GM04503 (cell line): ENCODE data around the gene FZR1.

Source experiments
- DNase-seq: peaks from one replicate; pipeline ENCODE4 v3.0.0-alpha.2; 2012; ENCODE audit warnings: low read depth

Gene FZR1

DNA sequence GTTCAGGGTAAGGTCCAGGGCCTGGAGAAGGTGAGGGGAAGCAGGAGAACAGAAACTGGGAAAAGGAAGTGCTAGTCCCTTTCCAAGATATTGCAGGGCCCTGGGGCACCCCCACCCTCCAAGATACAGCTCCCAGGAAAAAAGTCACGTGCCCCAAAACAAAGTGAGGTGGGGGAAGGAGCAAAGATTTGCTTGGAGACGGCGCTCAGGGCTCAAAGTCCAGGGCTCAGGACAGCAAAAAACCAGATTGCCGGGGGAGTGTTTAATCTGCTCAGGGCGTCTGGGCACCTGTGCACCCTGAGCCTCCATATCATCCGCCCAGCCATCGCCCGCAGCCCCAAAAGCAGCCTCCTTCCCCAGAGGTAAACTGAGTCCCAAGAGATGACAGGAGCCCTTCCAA lies 32.1 kb upstream of the FZR1 start:
- no peak for DNase-seq

DNA sequence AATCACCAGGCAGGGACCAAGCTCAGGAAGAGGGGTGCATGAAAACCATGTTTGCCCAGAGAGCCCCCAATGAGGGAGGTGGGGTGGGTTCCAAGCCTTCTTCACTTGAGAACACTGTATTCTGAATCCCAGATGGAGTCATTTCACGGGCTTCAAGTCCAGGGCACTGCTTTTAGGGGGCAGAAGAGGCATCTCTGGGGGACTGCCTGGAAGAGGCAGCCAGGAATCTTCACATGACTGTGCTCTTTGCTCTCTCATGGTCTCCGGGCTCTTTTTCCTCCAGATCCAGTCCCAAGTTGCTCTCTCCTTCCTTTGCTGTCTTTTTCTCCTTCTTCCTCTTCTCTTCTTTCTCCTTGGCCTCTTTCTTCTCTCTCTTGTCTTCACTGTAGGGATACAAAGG lies 31.5 kb upstream of the FZR1 start:
- DNase-seq, result no peak

DNA sequence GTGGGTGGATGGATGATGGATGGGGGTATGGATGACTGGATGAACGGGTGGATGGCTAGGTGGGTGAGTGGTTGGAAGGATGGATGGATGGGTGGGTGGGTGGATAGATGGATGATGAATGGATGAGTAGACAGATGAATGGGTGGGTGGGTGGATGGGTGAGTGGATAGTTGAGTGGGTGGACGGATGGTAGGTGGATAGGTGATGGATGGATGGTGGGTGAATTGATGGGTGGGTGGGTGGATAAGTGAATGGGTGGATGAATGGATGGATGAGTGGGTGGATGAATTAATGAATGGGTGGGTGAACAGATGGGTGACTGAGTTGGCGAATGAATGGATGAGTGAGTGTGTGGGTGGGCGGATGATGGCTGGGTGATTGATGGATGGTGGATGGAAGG lies 30.7 kb upstream of the FZR1 start:
- DNase-seq, result no peak

DNA sequence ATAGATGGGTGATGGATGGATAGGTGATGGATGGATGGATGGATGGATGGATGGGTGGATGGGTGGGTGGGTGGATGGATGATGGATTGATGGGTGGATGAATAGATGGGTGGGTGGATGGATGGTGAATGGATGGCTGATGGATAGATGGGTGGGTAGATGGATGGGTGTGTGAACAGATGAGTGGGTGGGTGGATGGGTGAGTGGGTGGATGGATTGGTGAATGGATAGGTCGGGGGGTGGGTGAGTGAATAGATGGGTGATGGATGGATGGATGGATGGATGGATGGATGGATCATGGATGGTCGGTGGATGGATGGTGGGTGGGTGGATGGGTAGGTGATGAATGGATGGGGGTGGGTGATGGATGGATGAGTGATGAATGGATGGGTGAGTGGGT lies 29.3 kb upstream of the FZR1 start:
- DNase-seq, result no peak

DNA sequence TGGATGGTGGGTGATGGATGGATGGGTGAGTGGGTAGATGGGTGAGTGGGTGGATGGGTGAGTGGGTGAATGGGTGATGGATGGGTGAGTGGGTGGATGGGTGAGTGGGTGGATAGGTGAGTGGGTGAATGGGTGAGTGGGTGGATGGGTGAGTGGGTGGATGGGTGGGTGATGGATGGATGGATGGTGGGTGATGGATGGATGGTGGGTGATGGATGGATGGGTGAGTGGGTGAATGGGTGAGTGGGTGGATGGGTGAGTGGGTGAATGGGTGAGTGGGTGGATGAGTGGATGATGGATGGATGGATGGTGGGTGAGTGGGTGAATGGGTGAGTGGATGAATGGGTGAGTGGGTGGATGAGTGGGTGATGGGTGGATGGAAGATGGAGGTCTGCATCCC lies 28.6 kb upstream of the FZR1 start:
- DNase-seq, result no peak

DNA sequence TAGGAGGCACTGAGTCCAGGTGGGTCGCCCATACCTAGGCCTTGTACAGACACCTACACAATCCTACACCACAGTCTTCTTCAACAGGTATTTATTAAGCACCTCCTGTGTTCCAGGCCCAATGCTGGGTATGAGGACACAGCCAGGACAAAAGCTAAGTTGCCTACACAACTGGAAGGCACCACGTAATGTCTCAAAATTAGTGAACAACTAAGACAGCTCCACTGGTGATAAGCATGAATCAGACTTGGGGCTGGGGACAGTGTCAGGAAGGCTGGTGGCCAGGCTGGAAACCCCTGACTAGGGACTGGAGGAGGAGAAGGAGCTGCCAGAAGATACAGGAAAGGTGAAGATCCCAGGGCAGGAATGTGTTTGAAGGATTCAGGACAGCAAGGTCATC lies 28.2 kb upstream of the FZR1 start:
- no peak for DNase-seq

DNA sequence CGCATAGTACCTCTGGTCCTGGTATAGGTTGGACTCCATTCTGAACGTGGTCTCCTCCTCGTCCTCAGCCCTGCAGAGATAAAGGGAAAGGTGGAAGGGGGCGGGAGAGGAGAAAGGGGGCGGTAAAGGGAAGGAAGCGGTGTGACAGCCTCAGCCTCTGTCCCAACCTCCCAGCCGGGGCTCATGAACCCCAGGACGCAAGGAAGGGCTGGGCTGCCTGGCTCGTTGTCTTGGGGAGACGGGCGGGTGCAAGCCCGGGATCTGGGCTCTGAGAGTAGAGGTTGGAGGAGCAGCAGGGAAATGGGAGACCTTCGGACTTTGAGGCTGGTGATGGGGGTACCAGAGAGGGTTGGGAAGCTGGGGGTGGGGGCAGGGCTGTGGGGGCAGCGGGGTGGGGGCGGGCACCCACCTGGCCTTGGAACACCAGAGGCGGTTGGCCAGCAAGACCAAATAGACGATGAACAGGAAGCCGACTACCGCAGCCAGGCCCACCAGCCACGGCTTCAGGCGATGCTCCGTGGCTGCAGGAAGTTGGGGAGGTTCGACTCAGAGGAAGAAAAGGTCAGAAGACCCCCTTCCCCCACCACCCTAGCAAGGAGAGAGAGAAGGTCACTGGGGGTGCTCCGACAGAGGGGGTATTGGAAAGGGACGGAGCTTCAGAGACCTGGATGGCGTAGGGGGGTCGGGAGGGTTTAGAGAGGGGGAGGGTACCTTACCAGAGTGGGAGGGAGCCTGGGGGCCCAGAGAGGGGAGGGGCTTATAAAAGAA lies 27.5 kb upstream of the FZR1 start:
- no peak for DNase-seq

DNA sequence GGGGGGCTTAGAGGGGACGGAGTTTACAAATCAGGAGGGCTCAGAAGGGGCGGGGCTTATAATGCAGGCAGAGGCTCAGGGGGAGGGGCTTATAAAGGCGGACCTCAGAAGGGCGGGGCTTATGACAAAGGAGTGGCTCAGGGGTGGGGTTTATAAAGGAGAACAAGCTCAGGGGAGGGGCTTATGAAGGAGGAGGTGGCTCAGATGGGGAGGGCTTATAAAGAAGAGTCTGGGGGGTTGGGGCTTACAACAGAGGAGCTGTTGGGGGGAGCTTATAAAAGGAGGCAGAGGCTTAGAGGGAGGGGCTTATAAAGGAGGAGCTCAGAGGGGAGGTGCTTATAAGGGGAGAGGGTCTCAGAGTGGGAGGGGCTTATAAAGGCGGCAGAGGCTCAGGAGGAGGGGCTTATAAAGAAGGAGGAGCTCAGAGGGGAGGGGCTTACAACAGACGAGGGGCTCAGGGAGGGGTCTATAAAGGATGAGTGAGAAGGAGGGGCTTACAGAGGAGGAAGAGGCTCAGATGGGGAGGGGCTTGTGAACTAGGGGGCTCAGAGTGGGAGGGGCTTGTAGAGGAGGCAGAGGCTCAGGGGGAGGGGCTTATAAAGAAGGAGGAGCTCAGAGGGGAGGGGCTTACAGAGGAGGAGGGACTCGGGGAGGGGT lies 26.8 kb upstream of the FZR1 start:
- no peak for DNase-seq

DNA sequence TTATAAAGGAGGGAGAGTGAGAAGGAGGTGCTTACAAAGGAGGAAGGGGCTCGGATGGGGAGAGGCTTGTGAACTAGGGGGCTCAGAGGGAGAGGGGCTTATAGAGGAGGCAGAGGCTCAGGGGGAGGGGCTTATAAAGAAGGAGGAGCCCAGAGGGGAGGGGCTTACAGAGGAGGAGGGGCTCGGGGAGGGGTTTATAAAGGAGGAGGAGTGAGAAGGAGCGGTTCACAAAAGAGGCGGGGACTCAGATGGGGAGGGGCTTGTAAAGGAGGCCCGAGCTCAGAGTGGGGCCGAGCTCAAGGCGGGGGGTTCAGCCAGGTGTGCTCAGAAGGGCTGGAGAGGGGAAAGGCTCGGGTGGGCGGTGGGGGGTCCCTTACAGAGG lies 26.3 kb upstream of the FZR1 start:
- DNase-seq, result no peak

DNA sequence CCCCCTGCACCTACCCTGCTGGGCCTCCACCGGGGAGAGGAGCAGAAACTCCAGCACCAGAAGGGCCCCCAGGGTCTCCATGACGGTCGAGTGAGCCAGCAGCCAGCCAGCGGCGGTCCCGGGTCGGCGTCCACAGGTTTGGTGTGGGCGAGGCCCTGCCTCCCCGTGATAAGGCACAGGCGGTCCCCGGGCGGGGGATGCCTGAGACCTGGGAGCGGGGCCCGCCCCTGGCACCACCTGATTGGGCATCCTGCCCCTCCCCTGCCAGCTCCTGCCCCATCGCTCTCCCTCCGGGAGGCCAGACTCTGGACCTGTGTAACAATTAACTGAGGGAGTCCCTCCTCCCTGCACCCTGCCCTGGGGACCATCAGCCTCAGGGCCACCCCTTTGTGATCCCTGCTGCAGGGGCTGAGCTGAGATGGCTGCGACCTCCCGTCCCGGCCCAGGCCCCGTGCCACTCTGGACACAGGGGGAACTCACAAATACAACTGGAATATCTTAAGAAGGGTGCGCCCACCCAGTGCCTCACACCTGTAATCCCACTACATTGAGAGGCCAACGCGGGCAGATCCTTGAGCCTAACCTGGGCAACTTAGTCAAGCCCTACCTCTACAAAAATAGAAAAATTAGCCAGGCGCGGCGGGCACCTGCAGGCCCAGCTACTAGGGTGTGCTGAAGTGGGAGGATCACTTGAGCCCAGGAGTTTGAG lies 25.6 kb upstream of the FZR1 start, which contains the start of gene SMIM24:
SMIM24 (minus strand) TSS at position 143 of the 709 bp plus-strand sequence; CDS start at position 81, 62 bp downstream.
- DNase-seq, result no peak

DNA sequence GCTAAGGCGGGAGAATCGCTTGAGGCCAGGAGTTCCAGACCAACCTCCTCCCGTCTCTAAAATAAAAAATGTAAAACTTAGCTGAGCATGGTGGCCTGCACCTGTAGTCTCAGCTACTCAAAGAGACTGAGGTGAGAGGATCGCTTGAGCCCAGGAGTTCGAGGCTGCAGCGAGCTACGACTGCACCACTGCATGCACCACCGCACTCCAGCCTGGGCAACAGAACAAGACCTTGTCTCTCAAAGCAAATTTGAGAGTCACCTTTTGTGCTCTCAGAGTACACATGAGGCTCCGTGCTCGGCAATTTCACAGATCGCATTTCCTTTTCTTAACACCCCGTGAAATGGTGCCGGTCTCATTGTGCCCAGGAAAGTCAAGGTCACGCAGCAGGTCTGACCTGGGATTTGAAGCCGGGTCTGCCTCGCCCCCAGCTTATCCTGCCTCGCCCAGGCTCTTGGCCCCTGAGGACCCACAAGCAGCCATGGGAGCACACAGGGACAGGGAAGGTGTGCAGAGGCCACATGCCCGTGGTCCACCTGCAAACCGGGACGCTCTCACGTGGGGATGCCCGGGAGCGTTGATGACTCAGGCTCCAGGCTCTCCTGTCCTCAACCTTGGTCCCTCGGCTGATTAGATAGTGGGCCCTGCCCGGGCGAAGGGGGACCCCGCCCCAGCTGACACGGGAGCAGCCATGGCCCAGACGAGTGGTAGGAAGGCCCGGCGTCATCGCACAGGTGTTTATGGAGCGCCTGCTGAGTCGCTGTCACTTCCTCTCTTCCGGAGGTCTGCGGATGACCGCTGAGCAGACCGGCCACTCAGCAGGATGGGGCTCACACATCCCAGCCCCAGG lies 24.6 kb upstream of the FZR1 start:
- no peak for DNase-seq

DNA sequence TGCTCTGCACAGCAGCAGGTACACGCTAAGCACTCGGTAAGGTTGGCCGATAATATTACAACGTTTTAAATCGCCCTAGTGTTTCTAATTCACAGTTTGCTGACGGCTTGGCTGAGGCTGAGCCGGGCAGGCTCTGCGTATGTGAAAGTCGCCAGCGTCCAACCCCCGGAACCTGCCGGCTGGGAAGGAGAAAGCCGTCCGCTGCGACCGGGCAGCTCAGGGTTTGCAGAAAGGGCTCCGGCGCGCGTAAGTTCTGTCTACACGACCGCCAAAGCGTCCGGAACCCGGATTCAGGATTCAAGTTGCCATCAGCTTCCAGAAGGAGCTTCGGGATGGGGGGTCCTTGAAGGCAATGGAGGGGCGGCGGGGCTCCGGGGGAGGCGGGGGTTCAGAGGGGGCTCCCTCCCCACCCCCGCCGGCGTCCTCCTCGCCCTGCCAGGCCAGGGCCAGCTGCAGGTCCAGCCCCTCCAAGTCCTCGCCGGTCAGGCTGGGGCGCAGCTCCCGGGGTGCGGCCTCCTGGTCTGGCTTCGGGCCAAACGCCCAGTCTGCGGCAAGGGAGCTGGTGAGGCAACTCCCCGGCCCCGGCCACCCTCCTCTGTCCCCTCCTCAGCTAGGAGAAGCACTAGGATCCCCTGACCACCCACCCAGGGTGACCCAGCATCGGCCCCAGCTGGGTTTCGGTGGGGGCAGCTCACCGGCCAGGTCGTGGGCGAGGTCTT lies 23.4 kb upstream of the FZR1 start:
- no peak for DNase-seq

DNA sequence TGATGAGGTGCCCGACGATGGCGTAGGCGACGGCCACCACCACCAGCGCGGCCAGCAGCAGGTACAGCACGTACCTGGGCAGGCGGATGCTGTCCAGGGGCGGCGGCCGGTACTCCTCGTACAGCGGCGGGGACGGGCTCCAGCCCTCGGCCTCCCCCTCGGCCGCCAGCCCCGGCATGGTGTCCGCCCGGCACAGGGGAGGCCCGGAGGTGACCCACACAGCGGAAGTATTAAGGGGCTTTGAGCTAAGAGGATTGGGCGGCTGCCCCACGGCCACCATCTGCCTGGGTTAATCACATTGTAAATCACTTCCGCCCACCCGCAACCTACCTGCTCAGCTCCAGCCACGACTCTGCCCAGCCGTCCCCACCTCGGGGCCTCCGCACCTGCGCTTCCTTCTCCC lies 22.9 kb upstream of the FZR1 start, which contains the start of gene SMIM44:
SMIM44 (minus strand) TSS at position 216 of the 403 bp plus-strand sequence; CDS start at position 178, 38 bp downstream.
- no peak for DNase-seq

DNA sequence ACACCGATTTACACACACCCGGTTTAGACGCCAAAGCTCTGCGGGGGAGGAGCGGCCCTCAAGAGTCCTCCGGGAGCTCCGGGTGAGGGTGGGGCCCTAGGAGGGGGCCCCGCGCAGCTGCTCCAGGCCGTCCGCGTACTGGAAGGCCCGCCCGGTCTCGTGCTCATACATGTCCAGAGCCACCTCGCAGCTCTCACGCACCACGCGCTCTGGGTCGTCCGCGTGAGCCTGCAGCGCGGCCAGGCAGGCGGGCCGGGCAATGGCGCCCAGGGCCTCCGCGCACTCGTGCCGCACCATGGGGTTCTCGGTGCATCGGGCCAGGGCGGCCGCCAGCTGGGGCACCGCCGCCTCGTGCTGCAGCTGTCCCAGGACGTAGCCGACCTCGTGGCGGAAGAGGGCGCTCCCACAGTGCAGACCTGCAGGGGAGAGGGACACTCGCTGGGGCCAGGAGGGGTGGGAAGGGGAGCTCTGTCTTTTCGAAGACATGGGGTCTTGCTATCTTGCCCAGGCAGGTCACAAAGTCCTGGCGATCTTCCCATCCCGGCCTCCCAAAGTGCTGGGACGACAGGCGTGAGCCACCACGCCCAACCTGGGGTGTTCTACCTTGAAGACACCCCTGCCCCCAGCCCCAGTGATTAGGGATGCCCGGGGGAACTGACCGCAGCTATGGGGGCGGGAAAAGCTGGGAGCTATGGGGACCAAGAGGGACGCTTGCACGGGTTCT lies 14.6 kb upstream of the FZR1 start:
- DNase-seq, result no peak

DNA sequence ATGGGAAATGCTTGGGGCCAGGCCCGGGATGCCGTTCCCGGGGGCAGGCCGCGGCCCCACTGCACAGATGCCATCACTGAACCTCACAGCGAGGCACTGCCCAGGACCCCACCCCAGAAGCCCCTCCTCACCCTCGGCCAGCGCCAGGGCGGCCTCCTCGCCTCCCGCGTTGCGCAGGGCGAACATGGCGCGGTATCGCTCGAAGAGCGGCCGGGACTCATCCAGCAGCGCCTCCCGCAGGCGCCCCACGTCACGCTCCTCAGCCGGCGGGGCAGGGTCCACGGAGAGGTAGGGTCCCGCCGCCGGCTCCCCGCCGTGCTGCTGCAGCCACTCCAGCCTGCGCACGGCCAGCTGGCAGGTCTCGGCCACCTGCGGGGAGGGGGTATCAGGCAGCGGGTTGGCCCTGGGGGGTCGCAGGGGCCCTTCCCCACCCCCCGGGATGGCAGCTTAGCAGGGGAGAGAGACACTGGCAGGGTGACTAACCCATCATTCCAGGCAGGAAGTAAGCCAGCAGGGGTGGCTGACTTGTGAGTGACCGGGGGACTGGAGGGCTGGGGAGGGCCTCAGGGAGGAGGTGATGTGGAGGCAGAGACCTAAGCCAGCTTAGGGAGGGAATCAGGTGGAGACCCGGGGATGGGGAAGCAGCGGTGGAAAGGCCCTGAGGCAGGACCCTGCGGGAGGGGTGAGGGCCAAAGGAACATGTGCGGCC lies 13.8 kb upstream of the FZR1 start:
- no peak for DNase-seq

DNA sequence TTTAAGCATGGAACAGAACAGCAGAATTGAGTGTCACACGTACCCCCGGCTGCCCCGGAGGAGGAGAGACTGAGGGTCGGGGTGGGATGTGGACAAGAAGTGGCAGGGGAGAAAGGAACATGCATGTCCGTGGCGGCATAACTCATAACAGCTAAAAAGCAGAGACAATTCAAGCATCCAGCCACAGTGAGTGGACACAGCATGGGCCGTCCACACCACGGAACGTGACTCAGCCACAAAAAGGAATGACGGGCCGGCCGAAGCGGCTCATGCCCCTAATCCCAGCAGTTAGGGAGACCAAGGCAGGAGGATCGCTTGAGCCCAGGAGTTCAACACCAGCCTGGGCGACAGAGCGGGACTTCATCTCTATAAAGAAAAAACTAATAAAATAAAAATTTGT lies 13.2 kb upstream of the FZR1 start:
- no peak for DNase-seq

DNA sequence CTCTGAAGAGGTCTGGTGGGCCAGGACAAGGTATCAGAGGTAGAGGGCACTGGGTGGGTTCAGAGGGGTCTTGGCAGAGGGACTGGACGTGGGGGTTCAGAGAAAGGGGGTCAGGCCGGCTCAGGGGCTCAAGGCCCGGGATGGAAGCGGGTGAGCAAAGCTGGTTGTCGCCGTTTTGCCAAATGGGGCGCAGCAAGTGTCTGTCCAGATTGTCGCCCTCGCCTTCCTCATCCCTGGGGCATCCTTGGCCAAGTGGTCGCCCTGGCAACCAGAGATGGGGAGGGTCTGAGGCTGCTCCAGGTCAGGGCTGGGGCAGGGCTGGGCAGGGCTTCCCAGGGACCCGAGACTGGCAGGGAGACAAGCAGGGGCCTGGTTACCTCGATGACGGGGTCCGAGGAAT lies 12.5 kb upstream of the FZR1 start:
- DNase-seq, result no peak

DNA sequence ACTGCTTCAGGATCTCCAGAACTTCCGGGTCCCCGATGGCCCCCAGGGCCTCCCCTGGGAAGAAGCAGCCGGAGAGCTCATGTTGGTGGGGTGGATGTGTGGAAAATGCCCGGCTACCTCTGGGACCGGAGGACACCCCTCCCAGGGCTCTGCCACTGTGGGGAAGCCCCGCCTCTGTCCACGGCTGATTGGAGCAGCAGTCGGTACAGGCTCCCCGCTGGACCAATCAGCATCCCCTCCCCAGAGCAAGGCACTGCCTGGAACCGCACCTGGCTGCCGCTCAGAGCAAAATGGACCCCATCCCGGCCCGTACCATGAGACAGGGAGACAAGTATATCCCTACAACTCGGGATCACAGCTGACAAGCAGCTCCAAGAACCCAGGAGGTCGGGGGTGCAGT lies 12.1 kb upstream of the FZR1 start:
- DNase-seq, result no peak

DNA sequence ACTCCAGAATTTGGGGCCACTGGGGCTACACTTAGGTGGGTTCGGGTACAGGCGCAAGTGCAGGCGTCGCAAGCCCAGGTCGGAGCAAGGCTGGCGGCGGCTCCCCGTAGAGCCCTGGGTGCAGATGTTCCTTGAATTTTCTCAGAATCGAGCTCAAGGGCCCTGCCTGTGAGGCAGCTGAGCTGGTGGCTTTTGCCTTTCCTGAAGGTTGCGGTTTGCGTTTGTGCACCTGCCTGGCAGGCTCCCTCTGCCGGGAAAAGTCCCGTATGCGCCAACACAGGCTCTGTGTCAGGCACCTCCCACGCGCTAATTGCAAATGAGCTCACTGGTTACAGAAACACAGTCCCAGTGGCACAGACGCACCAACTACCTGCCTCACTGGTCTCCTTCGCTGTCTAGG lies 11.6 kb upstream of the FZR1 start:
- no peak for DNase-seq
